GM21367 (cell line): ENCODE data around the gene PTPRS.
"Not testable (repeated sequence)": the region's sequence is repeated elsewhere in the genome, so short reads cannot be mapped to it uniquely, and the experiment has no call there.

Experiments used
- ATAC-seq: cut with Tn5 transposase; IDR thresholded peaks from one replicate; pipeline ENCODE4 v1.9.1; 2021; ENCODE audit not compliant: unreplicated experiment

The PTPRS gene

GRCh38 chr19:5334366-5334739 lies 6.3 kb downstream of the PTPRS start:
- no peak for ATAC-seq

- no peak for ATAC-seq
These were observed 6.8 kb downstream of the PTPRS start for GRCh38 chr19:5333581-5334365.

GRCh38 chr19:5332501-5332900 lies 8.1 kb downstream of the PTPRS start:
- no peak for ATAC-seq

- no peak for ATAC-seq
These were observed 8.8 kb downstream of the PTPRS start for GRCh38 chr19:5331790-5332189.

GRCh38 chr19:5330307-5330720 lies 10.3 kb downstream of the PTPRS start:
- ATAC-seq, result no peak

- no peak for ATAC-seq
These were observed 11.5 kb downstream of the PTPRS start for GRCh38 chr19:5329141-5329540.

GRCh38 chr19:5328407-5328806 lies 12.2 kb downstream of the PTPRS start:
- ATAC-seq, result not testable (repeated sequence)

GRCh38 chr19:5326986-5327623 lies 13.5 kb downstream of the PTPRS start:
- ATAC-seq, result no peak

GRCh38 chr19:5326545-5326944 lies 14.1 kb downstream of the PTPRS start:
- ATAC-seq, result no peak

- no peak for ATAC-seq
These were observed 15.7 kb downstream of the PTPRS start for GRCh38 chr19:5324947-5325346.

- ATAC-seq, result no peak
These were observed 17.2 kb downstream of the PTPRS start for GRCh38 chr19:5323475-5323811.

GRCh38 chr19:5321851-5322681 lies 18.5 kb downstream of the PTPRS start:
- no peak for ATAC-seq

- ATAC-seq, result no peak
These were observed 19.5 kb downstream of the PTPRS start for GRCh38 chr19:5321066-5321642.

- no peak for ATAC-seq
These were observed 21.1 kb downstream of the PTPRS start for GRCh38 chr19:5319516-5319915.

GRCh38 chr19:5318306-5318705 lies 22.3 kb downstream of the PTPRS start:
- ATAC-seq, result no peak

- ATAC-seq, result no peak
These were observed 23.3 kb downstream of the PTPRS start for GRCh38 chr19:5317321-5317720.

GRCh38 chr19:5316138-5316537 lies 24.5 kb downstream of the PTPRS start:
- ATAC-seq, result no peak

GRCh38 chr19:5314907-5315298 lies 25.7 kb downstream of the PTPRS start:
- ATAC-seq, result no peak

GRCh38 chr19:5314012-5314906 lies 26.4 kb downstream of the PTPRS start:
- no peak for ATAC-seq

GRCh38 chr19:5313307-5313706 lies 27.3 kb downstream of the PTPRS start:
- ATAC-seq, result no peak

- ATAC-seq, result no peak
These were observed 28.6 kb downstream of the PTPRS start for GRCh38 chr19:5312058-5312457.
